Measurements from ENCODE around the gene GDNF.

GDNF gene

DNA sequence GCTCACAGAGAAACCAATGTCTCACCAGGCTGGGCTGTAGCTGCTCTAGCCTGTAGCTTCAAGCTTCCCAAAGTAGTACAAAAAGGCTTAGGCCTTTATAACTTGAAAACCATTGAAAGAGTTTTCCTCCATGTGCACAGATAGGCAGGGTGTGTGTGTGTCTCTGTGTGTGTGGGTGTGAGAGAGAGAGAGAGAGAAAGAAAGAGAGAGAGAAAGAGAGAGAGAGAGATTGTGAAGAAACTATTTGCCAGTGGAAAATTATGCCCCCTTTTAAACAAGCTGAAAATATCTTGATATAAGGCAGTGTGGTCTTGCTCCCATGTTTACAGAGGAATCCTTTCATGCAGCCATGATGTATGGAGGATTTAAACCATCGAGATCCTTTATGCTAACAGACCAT is 17.9 kb upstream of the GDNF start:
- Histone ChIP-seq H3K4me1 (ENCODE audit: control insufficient read depth in 1 of 2, insufficient read depth in 1 of 2, low read depth in 1 of 2, low read length in 1 of 2) (no peaks in the 10 kb centered on the region), H3K4me3 (ENCODE audit: low read depth in 1 of 2, low read length in 1 of 2) (no peak overlapping the region), H3K27me3 (peaks cover 35% of the 10 kb centered on the region), H3K9me3 (no peaks in the 10 kb centered on the region), H3K27ac (no peak overlapping the region), H3K36me3 (no peaks in the 10 kb centered on the region)
- TF ChIP-seq, protein P1, sequence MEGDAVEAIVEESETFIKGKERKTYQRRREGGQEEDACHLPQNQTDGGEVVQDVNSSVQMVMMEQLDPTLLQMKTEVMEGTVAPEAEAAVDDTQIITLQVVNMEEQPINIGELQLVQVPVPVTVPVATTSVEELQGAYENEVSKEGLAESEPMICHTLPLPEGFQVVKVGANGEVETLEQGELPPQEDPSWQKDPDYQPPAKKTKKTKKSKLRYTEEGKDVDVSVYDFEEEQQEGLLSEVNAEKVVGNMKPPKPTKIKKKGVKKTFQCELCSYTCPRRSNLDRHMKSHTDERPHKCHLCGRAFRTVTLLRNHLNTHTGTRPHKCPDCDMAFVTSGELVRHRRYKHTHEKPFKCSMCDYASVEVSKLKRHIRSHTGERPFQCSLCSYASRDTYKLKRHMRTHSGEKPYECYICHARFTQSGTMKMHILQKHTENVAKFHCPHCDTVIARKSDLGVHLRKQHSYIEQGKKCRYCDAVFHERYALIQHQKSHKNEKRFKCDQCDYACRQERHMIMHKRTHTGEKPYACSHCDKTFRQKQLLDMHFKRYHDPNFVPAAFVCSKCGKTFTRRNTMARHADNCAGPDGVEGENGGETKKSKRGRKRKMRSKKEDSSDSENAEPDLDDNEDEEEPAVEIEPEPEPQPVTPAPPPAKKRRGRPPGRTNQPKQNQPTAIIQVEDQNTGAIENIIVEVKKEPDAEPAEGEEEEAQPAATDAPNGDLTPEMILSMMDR (IDR thresholded peaks at IDR 0.05): no peak

DNA sequence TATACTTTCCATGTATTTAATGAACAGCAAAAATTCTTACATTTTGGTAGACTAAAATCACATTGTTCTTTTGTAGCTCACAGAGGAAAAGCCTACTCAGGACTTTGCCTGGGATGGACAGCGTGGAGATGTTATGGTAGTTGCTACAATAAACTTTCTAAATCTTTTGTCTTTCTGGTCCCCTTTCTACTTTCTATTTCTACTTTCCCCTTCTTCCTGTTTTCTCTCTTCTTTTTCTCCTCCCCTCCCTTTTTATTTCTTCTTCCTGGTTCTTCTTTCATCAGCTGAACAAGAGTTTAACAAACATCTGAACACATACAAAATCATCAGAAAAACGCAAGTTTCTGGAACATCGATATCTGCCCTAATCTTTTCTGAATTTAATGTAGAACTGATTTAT is 15.6 kb upstream of the GDNF start:
- Histone ChIP-seq H3K27me3 (peaks cover 32% of the 10 kb centered on the region), H3K27ac (no peak overlapping the region), H3K4me3 (ENCODE audit: low read depth in 1 of 2, low read length in 1 of 2) (no peak overlapping the region), H3K36me3 (no peaks in the 10 kb centered on the region), H3K4me1 (ENCODE audit: control insufficient read depth in 1 of 2, insufficient read depth in 1 of 2, low read depth in 1 of 2, low read length in 1 of 2) (no peaks in the 10 kb centered on the region), H3K9me3 (no peaks in the 10 kb centered on the region)
- TF ChIP-seq, protein P1 (IDR thresholded peaks at IDR 0.05): no peak

DNA sequence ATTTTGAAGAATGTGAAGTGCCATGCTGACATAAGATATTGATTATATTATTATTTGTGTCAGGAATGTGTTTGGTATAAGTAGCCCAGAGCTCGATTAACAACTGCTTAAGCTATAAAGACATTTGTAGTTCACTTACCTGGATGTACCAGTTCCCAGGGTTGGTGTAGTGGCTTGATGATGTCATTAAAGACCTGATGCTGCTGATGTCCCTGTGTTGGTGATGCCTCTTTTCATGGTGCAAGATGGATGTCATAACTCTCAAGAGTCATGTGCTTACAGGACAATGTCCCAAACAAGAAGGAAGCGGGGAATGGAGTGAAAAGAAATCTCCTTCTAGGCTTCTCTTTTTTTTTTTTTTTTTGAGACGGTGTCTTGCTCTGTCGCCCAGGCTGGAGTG is 11.5 kb upstream of the GDNF start:
- TF ChIP-seq, protein P1 (IDR thresholded peaks at IDR 0.05): no peak
- Histone ChIP-seq H3K27ac (no peak overlapping the region), H3K4me3 (ENCODE audit: low read depth in 1 of 2, low read length in 1 of 2) (no peak overlapping the region)

DNA sequence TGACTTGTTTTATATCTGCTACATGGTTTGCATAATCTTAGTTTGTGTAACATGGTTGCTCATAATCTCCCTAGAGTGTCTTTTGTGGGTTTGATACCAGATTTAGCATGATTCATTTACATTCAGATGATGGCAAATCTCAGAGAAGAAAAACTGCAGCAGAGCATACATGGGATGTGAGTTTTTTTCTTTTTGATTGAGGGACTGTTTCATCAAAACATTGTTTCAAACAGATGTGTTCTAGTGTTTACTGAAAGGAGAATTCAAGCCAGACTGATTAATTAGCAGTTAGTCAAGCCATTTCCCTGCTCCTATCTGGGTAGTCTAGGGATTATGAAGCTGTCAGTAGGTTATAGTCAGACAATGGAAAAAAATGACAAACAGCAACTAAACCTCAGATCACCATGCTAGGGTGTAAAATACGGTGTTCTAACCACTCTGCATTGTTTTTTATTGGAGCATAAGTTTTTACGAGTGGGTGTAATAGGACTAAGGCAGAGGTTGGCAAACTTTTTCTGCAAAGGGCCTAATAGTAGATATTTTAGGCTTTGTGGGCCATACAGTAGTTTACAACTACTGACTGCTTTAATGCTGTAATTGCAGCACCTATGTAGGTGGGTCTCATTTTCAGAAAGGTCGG is 10.5 kb upstream of the GDNF start:
- Histone ChIP-seq H3K9me3 (no peaks in the 10 kb centered on the region), H3K36me3 (no peaks in the 10 kb centered on the region)
- TF ChIP-seq, protein P1 (IDR thresholded peaks at IDR 0.05): no peak

More for the DNA sequence above, 11.5 kb upstream of the GDNF start:
- Histone ChIP-seq H3K27me3 (peaks cover 64% of the 10 kb centered on the region), H3K36me3 (no peaks in the 10 kb centered on the region), H3K9me3 (no peaks in the 10 kb centered on the region), H3K4me1 (ENCODE audit: control insufficient read depth in 1 of 2, insufficient read depth in 1 of 2, low read depth in 1 of 2, low read length in 1 of 2) (no peaks in the 10 kb centered on the region)

DNA sequence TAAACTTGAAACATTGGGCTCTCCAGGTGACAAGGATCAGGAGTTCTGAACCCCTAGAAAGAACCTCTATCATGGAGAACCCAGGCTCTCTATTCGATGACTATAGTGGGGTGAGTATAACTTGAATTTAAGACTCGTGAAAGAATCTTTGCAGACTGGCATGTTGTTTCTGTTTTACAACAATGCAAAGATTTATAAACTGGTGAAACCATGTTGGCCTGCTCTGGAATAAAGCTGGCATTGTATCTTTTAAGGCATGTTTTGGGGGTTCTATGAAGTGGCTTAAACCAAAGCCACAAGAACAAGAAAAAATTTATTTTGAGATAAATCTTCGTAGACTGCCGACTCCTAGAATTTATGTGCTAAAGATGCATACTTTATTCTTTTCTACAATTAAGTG is 9.8 kb upstream of the GDNF start:
- Histone ChIP-seq H3K4me1 (ENCODE audit: control insufficient read depth in 1 of 2, insufficient read depth in 1 of 2, low read depth in 1 of 2, low read length in 1 of 2) (no peaks in the 10 kb centered on the region), H3K9me3 (no peaks in the 10 kb centered on the region), H3K36me3 (no peaks in the 10 kb centered on the region), H3K4me3 (ENCODE audit: low read depth in 1 of 2, low read length in 1 of 2) (no peak overlapping the region), H3K27me3 (peaks cover 72% of the 10 kb centered on the region), H3K27ac (no peak overlapping the region)
- TF ChIP-seq, protein P1 (IDR thresholded peaks at IDR 0.05): no peak

More for the DNA sequence above, 10.5 kb upstream of the GDNF start:
- no peaks in the 10 kb centered on the region for H3K4me1 ChIP-seq (ENCODE audit: control insufficient read depth in 1 of 2, insufficient read depth in 1 of 2, low read depth in 1 of 2, low read length in 1 of 2)
- H3K4me3 ChIP-seq (ENCODE audit: low read depth in 1 of 2, low read length in 1 of 2): no peak overlapping the region
- H3K27me3 ChIP-seq: peaks cover 72% of the 10 kb centered on the region
- H3K27ac ChIP-seq: no peak overlapping the region

Measured in neutrophil (primary cell).